CD14-positive monocyte (primary cell): Measurements from ENCODE around the gene CIPC. TPM values are rescaled to one million over a fixed set of nuclear protein-coding genes. Genes with fewer than 3 reads are reported as not detected.

ENCODE experiments used
- DNase-seq, 3 donors: peaks; one replicate each; pipeline ENCODE4 v3.0.0-alpha.2; 2011 to 2022
- H2AFZ ChIP-seq: 2 replicates; pipeline ENCODE4 v1.6.0; 2012; ENCODE audit warnings: mild to moderate bottlenecking, low read depth, low read length, inconsistent platforms; ENCODE audit not compliant: insufficient read depth, poor library complexity, severe bottlenecking
- H3K27ac ChIP-seq, 2 donors: 1 replicate in 1 of 2; 2 replicates in 1 of 2; pipeline ENCODE4 v1.5.1; 2012 to 2013; ENCODE audit warnings: low read length in 2 of 2, control low read depth in 1 of 2, inconsistent platforms in 1 of 2, low read depth in 1 of 2, mild to moderate bottlenecking in 1 of 2
- H3K27me3 ChIP-seq, 2 donors: one replicate each; pipeline versions ENCODE4 v1.6.0 to v1.6.1; 2011 to 2013; ENCODE audit warnings: low read length in 2 of 2; ENCODE audit not compliant: control insufficient read depth in 2 of 2, insufficient read depth in 2 of 2
- H3K36me3 ChIP-seq, 2 donors: replicated peaks in 1 of 2; 1 replicate in 1 of 2; 2 replicates in 1 of 2; pipeline versions ENCODE4 v1.5.1 to v1.6.1; 2012 to 2013; ENCODE audit warnings: low read length in 2 of 2, control low read depth in 1 of 2, inconsistent platforms in 1 of 2, mild to moderate bottlenecking in 1 of 2; ENCODE audit not compliant: insufficient read depth in 2 of 2, control insufficient read depth in 1 of 2
- H3K4me1 ChIP-seq, 2 donors: 1 replicate in 1 of 2; 2 replicates in 1 of 2; pipeline versions ENCODE4 v1.5.1 to v1.6.1; 2012 to 2013; ENCODE audit warnings: low read length in 2 of 2, control low read depth in 1 of 2, inconsistent platforms in 1 of 2, mild to moderate bottlenecking in 1 of 2, moderate library complexity in 1 of 2; ENCODE audit not compliant: insufficient read depth in 2 of 2, control insufficient read depth in 1 of 2
- H3K4me2 ChIP-seq: replicated peaks from 2 replicates; pipeline ENCODE3; 2012; ENCODE audit warnings: low read length, moderate library complexity, mild to moderate bottlenecking; ENCODE audit not compliant: poor library complexity, severe bottlenecking; ENCODE audit errors: extremely low read depth
- H3K4me3 ChIP-seq, 3 experiments: fragments of 200-600 bp in 1 of 3; sonication (generic) in 1 of 3; replicated peaks in 1 of 3; 1 replicate in 2 of 3; 2 replicates in 1 of 3; pipeline ENCODE4 v1.5.1; 2011 to 2013; ENCODE audit warnings: low read length in 3 of 3, mild to moderate bottlenecking in 3 of 3, control low read depth in 2 of 3, low read depth in 2 of 3, inconsistent platforms in 1 of 3, moderate library complexity in 1 of 3
- H3K79me2 ChIP-seq: 2 replicates; pipeline ENCODE4 v1.6.0; 2012; ENCODE audit warnings: mild to moderate bottlenecking, control low read depth, inconsistent platforms, low read length, moderate library complexity; ENCODE audit not compliant: insufficient read depth
- H3K9ac ChIP-seq: 2 replicates; pipeline ENCODE4 v1.6.0; 2017; ENCODE audit warnings: low read length, mild to moderate bottlenecking; ENCODE audit not compliant: insufficient read depth, poor library complexity, severe bottlenecking
- H3K9me3 ChIP-seq, 2 donors: replicated peaks in 1 of 2; 1 replicate in 1 of 2; 2 replicates in 1 of 2; pipeline versions ENCODE4 v1.5.1 to v1.6.1; 2012 to 2013; ENCODE audit warnings: low read length in 2 of 2, control low read depth in 1 of 2; ENCODE audit not compliant: control insufficient read depth in 1 of 2, insufficient read depth in 1 of 2
- H4K20me1 ChIP-seq: 2 replicates; pipeline ENCODE4 v1.6.0; 2012; ENCODE audit warnings: mild to moderate bottlenecking, low read length, control low read depth, moderate library complexity; ENCODE audit not compliant: insufficient read depth
- H3K27ac Mint-ChIP-seq, 7 donors: one replicate each; pipeline ENCODE4 v1.8.0; 2020; ENCODE audit warnings: mild to moderate bottlenecking in 7 of 7, mixed read lengths in 7 of 7, moderate library complexity in 6 of 7, inconsistent platforms in 2 of 7
- H3K27me3 Mint-ChIP-seq, 3 donors: one replicate each; pipeline ENCODE4 v1.8.0; 2021 to 2022; ENCODE audit warnings: low read depth in 3 of 3, mild to moderate bottlenecking in 3 of 3, mixed read lengths in 3 of 3, moderate library complexity in 3 of 3, inconsistent platforms in 1 of 3
- H3K36me3 Mint-ChIP-seq, 2 donors: one replicate each; pipeline ENCODE4 v1.8.0; 2020; ENCODE audit warnings: mixed read lengths in 2 of 2, inconsistent platforms in 1 of 2, mild to moderate bottlenecking in 1 of 2
- H3K4me1 Mint-ChIP-seq: one replicate; pipeline ENCODE4 v1.8.0; 2020; ENCODE audit warnings: mild to moderate bottlenecking, mixed read lengths
- H3K4me3 Mint-ChIP-seq, 2 donors: one replicate each; pipeline ENCODE4 v1.8.0; 2020; ENCODE audit warnings: mild to moderate bottlenecking in 2 of 2, mixed read lengths in 2 of 2, moderate library complexity in 1 of 2
- H3K9me3 Mint-ChIP-seq, 7 donors: one replicate each; pipeline ENCODE4 v1.8.0; 2020 to 2022; ENCODE audit warnings: mixed read lengths in 7 of 7, mild to moderate bottlenecking in 6 of 7, moderate library complexity in 6 of 7, inconsistent platforms in 2 of 7
- CTCF ChIP-seq: fragments of 200-600 bp; IDR thresholded peaks from one replicate; pipeline ENCODE4 v1.8.0; 2022; ENCODE audit warnings: antibody characterized with exemption, mild to moderate bottlenecking
- WGBS: methylation state at CpG from one replicate; pipeline ENCODE4 v1.1.5; 2013; ENCODE audit warnings: missing lambda C conversion rate; ENCODE audit not compliant: insufficient coverage; 5-methylcytosine and 5-hydroxymethylcytosine counted together
- intact Hi-C, 2 donors: fragments of 100-400 bp; cut with micrococcal nuclease; formaldehyde crosslinking; loops; one replicate each; pipeline versions ENCODE4 v1.15.0 to v1.15.1; 2023
- polyA plus RNA-seq, 3 donors: library from polyadenylated mRNA; depleted of rRNA in 1 of 3; unstranded in 2 of 3; stranded (reverse) in 1 of 3; fragments of 300-500 nt in 2 of 3; fragments of >200 nt in 1 of 3; fragmentation: Illumina TruSeq in 2 of 3; gene quantifications; 1 replicate in 2 of 3; 2 replicates in 1 of 3; pipeline ENCODE4 v1.2.3, GENCODE V29; 2012 to 2021

Gene CIPC
- polyA plus RNA-seq, 3 donors, result 4.4 to 11.2 (median 7.0) TPM

GRCh38 chr14:77141214-77142004 lies 43.4 kb downstream of the CIPC start, which contains the start of gene ZDHHC22:
ZDHHC22 (minus strand) TSS chr14:77141791; CDS start chr14:77139738, 2,053 bp downstream.
- peaks cover 65 to 87% (median 76%) of the 10 kb centered on the region in 3 donors for H3K27me3 Mint-ChIP-seq
- H3K9me3 ChIP-seq, result peaks cover 3 to 25% of the 10 kb centered on the region in 2 donors
- intact Hi-C loops, result no loop called here
- TF ChIP-seq CTCF, result peak; percentile 14
- H3K79me2 ChIP-seq, result no peaks in the 10 kb centered on the region
- DNase-seq, result no peak
- H3K36me3 Mint-ChIP-seq, result peaks cover 0 to 1% of the 10 kb centered on the region in 2 donors
- WGBS, result 1% methylated on average over 60 of the region's 77 CpGs
- H3K36me3 ChIP-seq, result no peaks in the 10 kb centered on the region
- peaks cover 63 to 82% of the 10 kb centered on the region in 2 donors for H3K27me3 ChIP-seq
- no peak within 1 kb of the TSS for H3K27ac ChIP-seq
- peaks cover 15% of the 10 kb centered on the region for H3K4me1 Mint-ChIP-seq
- H3K4me3 ChIP-seq, result no peak within 1 kb of the TSS
- no peak within 1 kb of the TSS for H3K9ac ChIP-seq
- H3K4me3 Mint-ChIP-seq, result peak within 1 kb of the TSS in 1 of 2 donors; percentile 78
- H3K9me3 Mint-ChIP-seq, result peaks cover 0 to 11% (median 6%) of the 10 kb centered on the region in 7 donors
- peak within 1 kb of the TSS; percentile 19 for H3K4me2 ChIP-seq
- H3K4me1 ChIP-seq, result peaks cover 3 to 20% of the 10 kb centered on the region in 2 donors
- no peak within 1 kb of the TSS for H2AFZ ChIP-seq
- no peaks in the 10 kb centered on the region for H4K20me1 ChIP-seq
- H3K27ac Mint-ChIP-seq, result no peak within 1 kb of the TSS

- Mint-ChIP-seq H3K9me3 (peaks cover 0 to 11% (median 6%) of the 10 kb centered on the region in 7 donors), H3K27me3 (peaks cover 64 to 87% (median 75%) of the 10 kb centered on the region in 3 donors), H3K36me3 (peaks cover 0 to 1% of the 10 kb centered on the region in 2 donors), H3K4me1 (peaks cover 15% of the 10 kb centered on the region), H3K4me3 (peak overlapping the region in 1 of 2 donors; percentile 39), H3K27ac (no peak overlapping the region)
- Histone ChIP-seq H3K27me3 (peaks cover 70 to 90% of the 10 kb centered on the region in 2 donors), H3K9ac (no peak overlapping the region), H3K27ac (no peak overlapping the region), H3K9me3 (peaks cover 3 to 25% of the 10 kb centered on the region in 2 donors), H3K79me2 (no peaks in the 10 kb centered on the region), H3K4me1 (peaks cover 3 to 20% of the 10 kb centered on the region in 2 donors), H3K4me2 (no peak overlapping the region), H3K4me3 (no peak overlapping the region), H4K20me1 (no peaks in the 10 kb centered on the region), H2AFZ (no peak overlapping the region), H3K36me3 (no peaks in the 10 kb centered on the region)
- TF ChIP-seq CTCF, result no peak
- no peak for DNase-seq
- intact Hi-C loops, result no loop called here
- WGBS, result no CpG with 5 or more reads among the region's 9 CpGs
Observed at GRCh38 chr14:77142005-77142800, 44.1 kb downstream of the CIPC start.
